WTC11 (cell line): ENCODE results near the gene MYMK.

Experiments used
- SP1 ChIP-seq: sonication (generic); formaldehyde crosslinking; conservative IDR thresholded peaks from 2 replicates; pipeline ENCODE4 v1.8.1; 2022; ENCODE audit warnings: missing genetic modification reagents
- TEAD1 ChIP-seq: sonication (generic); formaldehyde crosslinking; IDR thresholded peaks from 2 replicates; pipeline ENCODE4 v1.8.0; 2022; ENCODE audit warnings: mild to moderate bottlenecking, missing genetic modification reagents
- TF ChIP-seq, protein P1 (sequence below): fragments of 200-600 bp; IDR thresholded peaks from 2 replicates; pipeline ENCODE4 v1.8.0; 2022; ENCODE audit warnings: antibody characterized with exemption
- TF ChIP-seq, protein P2 (sequence below): sonication (generic); formaldehyde crosslinking; IDR thresholded peaks from 2 replicates; pipeline ENCODE4 v1.8.1; 2022; ENCODE audit warnings: low read depth, mild to moderate bottlenecking, moderate library complexity, missing genetic modification reagents, borderline replicate concordance

GRCh38 chr9:133476941-133477340, 47.8 kb downstream of the MYMK start:
- TF ChIP-seq TEAD1 (CRISPR knock-in tag) = no peak
- TF ChIP-seq SP1 (CRISPR knock-in tag) = no peak
- TF ChIP-seq, protein P1, sequence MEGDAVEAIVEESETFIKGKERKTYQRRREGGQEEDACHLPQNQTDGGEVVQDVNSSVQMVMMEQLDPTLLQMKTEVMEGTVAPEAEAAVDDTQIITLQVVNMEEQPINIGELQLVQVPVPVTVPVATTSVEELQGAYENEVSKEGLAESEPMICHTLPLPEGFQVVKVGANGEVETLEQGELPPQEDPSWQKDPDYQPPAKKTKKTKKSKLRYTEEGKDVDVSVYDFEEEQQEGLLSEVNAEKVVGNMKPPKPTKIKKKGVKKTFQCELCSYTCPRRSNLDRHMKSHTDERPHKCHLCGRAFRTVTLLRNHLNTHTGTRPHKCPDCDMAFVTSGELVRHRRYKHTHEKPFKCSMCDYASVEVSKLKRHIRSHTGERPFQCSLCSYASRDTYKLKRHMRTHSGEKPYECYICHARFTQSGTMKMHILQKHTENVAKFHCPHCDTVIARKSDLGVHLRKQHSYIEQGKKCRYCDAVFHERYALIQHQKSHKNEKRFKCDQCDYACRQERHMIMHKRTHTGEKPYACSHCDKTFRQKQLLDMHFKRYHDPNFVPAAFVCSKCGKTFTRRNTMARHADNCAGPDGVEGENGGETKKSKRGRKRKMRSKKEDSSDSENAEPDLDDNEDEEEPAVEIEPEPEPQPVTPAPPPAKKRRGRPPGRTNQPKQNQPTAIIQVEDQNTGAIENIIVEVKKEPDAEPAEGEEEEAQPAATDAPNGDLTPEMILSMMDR = no peak
- TF ChIP-seq, protein P2, sequence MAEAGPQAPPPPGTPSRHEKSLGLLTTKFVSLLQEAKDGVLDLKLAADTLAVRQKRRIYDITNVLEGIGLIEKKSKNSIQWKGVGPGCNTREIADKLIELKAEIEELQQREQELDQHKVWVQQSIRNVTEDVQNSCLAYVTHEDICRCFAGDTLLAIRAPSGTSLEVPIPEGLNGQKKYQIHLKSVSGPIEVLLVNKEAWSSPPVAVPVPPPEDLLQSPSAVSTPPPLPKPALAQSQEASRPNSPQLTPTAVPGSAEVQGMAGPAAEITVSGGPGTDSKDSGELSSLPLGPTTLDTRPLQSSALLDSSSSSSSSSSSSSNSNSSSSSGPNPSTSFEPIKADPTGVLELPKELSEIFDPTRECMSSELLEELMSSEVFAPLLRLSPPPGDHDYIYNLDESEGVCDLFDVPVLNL (CRISPR knock-in tag) = no peak
